Glutamatergic neuron (in vitro differentiated cells): ENCODE measurements around the gene BBS1. TPM values are rescaled to one million over a fixed set of nuclear protein-coding genes. Genes with fewer than 3 reads are reported as not detected.
"Not testable (repeated sequence)": the region's sequence is repeated elsewhere in the genome, so short reads cannot be mapped to it uniquely, and the experiment has no call there.

ENCODE experiments used
- DNase-seq: peaks from one replicate; pipeline ENCODE4 v3.0.0; 2022
- H3K27ac Mint-ChIP-seq: one replicate; pipeline ENCODE4 v1.8.0; 2020; ENCODE audit warnings: mild to moderate bottlenecking, mixed read lengths, inconsistent platforms; ENCODE audit not compliant: unreplicated experiment
- H3K27me3 Mint-ChIP-seq: one replicate; pipeline ENCODE4 v1.8.0; 2020; ENCODE audit warnings: mild to moderate bottlenecking, moderate library complexity, mixed read lengths, inconsistent platforms; ENCODE audit not compliant: unreplicated experiment
- H3K36me3 Mint-ChIP-seq: one replicate; pipeline ENCODE4 v1.8.0; 2020; ENCODE audit warnings: mild to moderate bottlenecking, mixed read lengths, inconsistent platforms; ENCODE audit not compliant: unreplicated experiment
- H3K4me1 Mint-ChIP-seq: one replicate; pipeline ENCODE4 v1.8.0; 2020; ENCODE audit warnings: mild to moderate bottlenecking, low read depth, mixed read lengths, inconsistent platforms; ENCODE audit not compliant: unreplicated experiment
- H3K4me3 Mint-ChIP-seq: one replicate; pipeline ENCODE4 v1.8.0; 2020; ENCODE audit warnings: mild to moderate bottlenecking, mixed read lengths, inconsistent platforms; ENCODE audit not compliant: unreplicated experiment
- H3K9me3 Mint-ChIP-seq: one replicate; pipeline ENCODE4 v1.8.0; 2020; ENCODE audit warnings: mild to moderate bottlenecking, moderate library complexity, mixed read lengths, inconsistent platforms; ENCODE audit not compliant: unreplicated experiment
- total RNA-seq: library from RNA; stranded (reverse); fragmentation: NEBNext Ultra II Directional; extraction: Animal tissue kit (Norgen Biotek cat#: 25700); gene quantifications from one replicate; pipeline ENCODE4 v1.2.1, GENCODE V29; 2021; ENCODE audit not compliant: unreplicated experiment
- TF ChIP-seq, protein P1 (sequence below): fragments of 200-600 bp; sonication (generic); IDR thresholded peaks from one replicate; pipeline ENCODE4 v1.5.0; 2021; ENCODE audit not compliant: partially characterized antibody, unreplicated experiment

BBS1 gene
- total RNA-seq, 1 donor from 2014 or later: 37.3 TPM

DNA sequence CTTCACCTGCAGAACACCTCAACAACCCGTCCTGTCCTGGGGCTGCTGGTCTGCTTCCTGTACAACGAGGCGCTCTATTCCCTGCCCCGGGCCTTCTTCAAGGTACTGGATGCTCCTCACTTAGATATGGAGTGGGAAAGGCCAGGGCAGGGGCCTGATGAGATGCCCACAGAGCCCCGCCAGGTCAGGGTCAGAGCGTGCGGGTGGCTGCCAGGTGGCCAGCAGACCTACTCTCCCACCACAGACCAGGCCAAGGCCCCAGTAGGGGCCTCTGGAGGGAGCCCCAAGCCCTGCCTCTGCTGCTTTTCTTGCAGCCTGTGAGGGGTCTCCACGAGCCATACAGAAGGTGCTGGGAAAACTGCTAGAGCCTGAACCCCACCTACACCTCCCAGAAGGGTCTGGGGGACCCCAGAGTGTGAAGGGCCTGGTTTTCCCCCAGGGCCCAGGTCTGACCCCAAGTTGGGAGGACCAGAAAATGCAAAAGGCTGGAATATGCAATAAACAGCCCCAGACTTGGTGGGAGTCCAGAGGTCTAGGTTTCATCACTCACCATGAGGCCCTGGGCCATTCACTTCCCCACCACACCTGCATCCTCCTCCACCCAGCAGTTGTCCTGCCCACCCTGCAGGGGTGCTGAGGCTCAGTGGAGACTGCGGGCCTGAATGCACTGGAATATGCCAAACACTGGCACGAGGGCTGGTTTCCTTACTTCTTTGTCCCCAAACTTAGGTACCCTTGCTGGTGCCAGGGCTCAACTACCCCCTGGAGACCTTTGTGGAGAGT is 20.7 kb downstream of the BBS1 start:
- peaks cover 4% of the 10 kb centered on the region for H3K27me3 Mint-ChIP-seq
- no peaks in the 10 kb centered on the region for H3K9me3 Mint-ChIP-seq
- DNase-seq: no peak
- no peaks in the 10 kb centered on the region for H3K36me3 Mint-ChIP-seq
- no peak overlapping the region for H3K4me3 Mint-ChIP-seq
- TF ChIP-seq, protein P1, sequence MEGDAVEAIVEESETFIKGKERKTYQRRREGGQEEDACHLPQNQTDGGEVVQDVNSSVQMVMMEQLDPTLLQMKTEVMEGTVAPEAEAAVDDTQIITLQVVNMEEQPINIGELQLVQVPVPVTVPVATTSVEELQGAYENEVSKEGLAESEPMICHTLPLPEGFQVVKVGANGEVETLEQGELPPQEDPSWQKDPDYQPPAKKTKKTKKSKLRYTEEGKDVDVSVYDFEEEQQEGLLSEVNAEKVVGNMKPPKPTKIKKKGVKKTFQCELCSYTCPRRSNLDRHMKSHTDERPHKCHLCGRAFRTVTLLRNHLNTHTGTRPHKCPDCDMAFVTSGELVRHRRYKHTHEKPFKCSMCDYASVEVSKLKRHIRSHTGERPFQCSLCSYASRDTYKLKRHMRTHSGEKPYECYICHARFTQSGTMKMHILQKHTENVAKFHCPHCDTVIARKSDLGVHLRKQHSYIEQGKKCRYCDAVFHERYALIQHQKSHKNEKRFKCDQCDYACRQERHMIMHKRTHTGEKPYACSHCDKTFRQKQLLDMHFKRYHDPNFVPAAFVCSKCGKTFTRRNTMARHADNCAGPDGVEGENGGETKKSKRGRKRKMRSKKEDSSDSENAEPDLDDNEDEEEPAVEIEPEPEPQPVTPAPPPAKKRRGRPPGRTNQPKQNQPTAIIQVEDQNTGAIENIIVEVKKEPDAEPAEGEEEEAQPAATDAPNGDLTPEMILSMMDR: no peak
- H3K27ac Mint-ChIP-seq: no peak overlapping the region
- no peaks in the 10 kb centered on the region for H3K4me1 Mint-ChIP-seq

GRCh38 chr11:66531841-66532240 is 21.4 kb downstream of the BBS1 start:
- H3K27ac Mint-ChIP-seq: no peak overlapping the region
- no peaks in the 10 kb centered on the region for H3K4me1 Mint-ChIP-seq
- TF ChIP-seq, protein P1: no peak
- peaks cover 4% of the 10 kb centered on the region for H3K27me3 Mint-ChIP-seq
- no peaks in the 10 kb centered on the region for H3K36me3 Mint-ChIP-seq
- H3K9me3 Mint-ChIP-seq: no peaks in the 10 kb centered on the region
- no peak for DNase-seq
- H3K4me3 Mint-ChIP-seq: no peak overlapping the region

- TF ChIP-seq, protein P1: no peak
- Mint-ChIP-seq H3K4me3 (no peak overlapping the region), H3K27ac (no peak overlapping the region), H3K36me3 (no peaks in the 10 kb centered on the region), H3K4me1 (no peaks in the 10 kb centered on the region), H3K9me3 (no peaks in the 10 kb centered on the region), H3K27me3 (peaks cover 7% of the 10 kb centered on the region)
- no peak for DNase-seq
These were observed 22.3 kb downstream of the BBS1 start for GRCh38 chr11:66532784-66533183.

DNA sequence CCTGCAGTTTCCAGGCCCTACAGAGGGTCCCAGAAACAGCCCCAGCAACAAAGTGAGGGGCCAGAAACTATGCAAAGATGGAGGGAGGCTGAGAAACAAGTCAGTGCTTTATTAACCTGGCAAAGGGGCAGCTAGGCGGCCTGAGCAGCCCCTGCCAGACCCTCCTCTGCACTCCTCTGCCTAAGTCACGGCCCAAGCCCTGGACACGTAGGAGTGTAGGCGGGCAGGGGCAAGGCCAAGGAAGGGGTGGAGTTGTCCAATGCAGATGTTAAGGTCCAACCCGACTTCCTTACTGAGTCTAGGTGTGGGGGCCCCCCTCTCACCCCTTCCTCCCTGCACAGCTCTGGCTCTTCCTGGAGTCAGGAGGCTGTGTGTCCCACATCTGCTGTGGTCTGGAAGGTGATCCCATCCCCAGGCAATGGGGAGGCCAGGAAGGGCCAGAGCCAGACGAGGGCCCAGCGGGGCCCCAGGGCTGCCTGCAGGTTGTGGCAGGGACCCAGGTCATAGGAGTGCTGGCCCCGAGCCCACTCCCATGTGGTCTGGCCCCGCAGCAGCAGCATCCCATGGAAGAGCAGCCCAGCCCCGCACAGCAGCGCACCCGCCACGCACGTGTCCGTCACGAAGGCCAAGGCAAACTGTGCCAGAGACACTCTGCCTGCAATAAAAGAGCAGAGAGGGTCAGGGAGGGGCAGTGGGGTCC is 28.9 kb downstream of the BBS1 start:
- TF ChIP-seq, protein P1: no peak
- peaks cover 11% of the 10 kb centered on the region for H3K27me3 Mint-ChIP-seq
- H3K4me3 Mint-ChIP-seq: no peak overlapping the region
- H3K27ac Mint-ChIP-seq: no peak overlapping the region
- H3K9me3 Mint-ChIP-seq: peaks cover 11% of the 10 kb centered on the region
- peaks cover 1% of the 10 kb centered on the region for H3K36me3 Mint-ChIP-seq
- H3K4me1 Mint-ChIP-seq: peaks cover 10% of the 10 kb centered on the region
- DNase-seq: no peak

DNA sequence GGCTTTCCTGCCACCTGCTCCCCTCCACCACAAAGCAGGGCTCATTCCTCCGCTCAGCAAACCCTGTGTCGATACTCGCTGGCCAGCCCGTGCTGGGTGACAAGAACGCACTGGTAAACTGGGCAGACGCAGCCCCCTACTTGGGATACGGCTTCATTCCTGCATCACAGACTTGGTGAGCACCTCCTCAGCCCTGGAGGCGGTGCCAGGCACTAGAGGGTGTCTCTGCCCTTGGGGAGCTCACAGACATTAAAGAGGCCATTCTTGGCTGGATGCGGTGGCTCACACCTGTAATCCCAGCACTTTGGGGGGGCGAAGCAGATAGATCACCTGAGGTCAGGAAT is 29.4 kb downstream of the BBS1 start:
- Mint-ChIP-seq H3K4me3 (no peak overlapping the region), H3K27ac (no peak overlapping the region), H3K9me3 (peaks cover 13% of the 10 kb centered on the region), H3K36me3 (peaks cover 4% of the 10 kb centered on the region), H3K27me3 (peaks cover 12% of the 10 kb centered on the region), H3K4me1 (peaks cover 12% of the 10 kb centered on the region)
- no peak for DNase-seq
- TF ChIP-seq, protein P1: no peak

GRCh38 chr11:66540598-66540997 is 30.2 kb downstream of the BBS1 start:
- H3K27ac Mint-ChIP-seq, H3K4me3 Mint-ChIP-seq, H3K36me3 Mint-ChIP-seq, DNase-seq: not testable (repeated sequence)
- peaks cover 13% of the 10 kb centered on the region for H3K9me3 Mint-ChIP-seq
- peaks cover 15% of the 10 kb centered on the region for H3K4me1 Mint-ChIP-seq
- H3K27me3 Mint-ChIP-seq: peaks cover 12% of the 10 kb centered on the region
